Measurements from ENCODE around the gene SNPH.

The SNPH gene

DNA sequence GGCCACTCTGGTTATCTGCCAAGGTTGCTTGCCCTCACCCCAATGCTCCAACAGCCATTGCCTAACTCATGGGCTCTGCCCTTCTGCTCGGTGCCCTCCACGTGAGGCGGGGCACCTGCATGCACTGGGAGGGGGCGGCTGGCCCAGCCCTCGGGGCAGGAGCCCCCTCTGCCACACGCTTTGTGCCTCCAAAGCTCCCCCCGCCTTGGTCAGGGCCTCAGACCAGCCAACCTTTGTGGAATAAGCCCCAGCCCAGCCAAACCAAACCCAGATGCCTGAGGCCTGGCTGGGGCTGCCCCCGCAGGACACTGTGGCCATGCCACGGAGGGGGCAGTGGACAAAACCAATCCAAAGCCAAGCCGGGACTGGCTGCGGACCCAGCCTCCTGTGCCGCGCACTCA lies 41.5 kb downstream of the SNPH start:
- DNase-seq, result no peak

- no peak for DNase-seq
These were observed 42.1 kb downstream of the SNPH start for GRCh38 chr20:1308067-1308701.

DNA sequence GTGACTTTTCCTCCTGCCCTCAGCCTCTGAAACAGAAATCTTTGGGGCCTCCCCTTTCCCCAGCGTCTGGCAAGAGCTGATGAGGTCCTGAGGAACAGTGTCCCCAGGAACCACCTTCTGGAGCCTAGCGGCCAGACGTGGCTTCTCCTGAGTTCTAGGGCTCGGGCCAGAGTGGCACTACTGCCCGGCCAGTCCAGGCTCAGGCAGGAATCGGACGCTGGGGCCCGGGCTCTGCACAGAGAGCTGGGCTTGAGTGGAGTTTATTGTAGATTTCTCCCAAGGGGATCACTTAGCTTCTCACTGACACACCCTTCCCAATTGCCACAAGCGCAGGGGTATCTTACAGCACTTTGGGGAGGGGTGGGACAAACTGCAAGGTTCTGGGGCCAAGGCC lies 42.6 kb downstream of the SNPH start:
- DNase-seq, result no peak

GRCh38 chr20:1309439-1309847 lies 43.3 kb downstream of the SNPH start:
- DNase-seq, result no peak

DNA sequence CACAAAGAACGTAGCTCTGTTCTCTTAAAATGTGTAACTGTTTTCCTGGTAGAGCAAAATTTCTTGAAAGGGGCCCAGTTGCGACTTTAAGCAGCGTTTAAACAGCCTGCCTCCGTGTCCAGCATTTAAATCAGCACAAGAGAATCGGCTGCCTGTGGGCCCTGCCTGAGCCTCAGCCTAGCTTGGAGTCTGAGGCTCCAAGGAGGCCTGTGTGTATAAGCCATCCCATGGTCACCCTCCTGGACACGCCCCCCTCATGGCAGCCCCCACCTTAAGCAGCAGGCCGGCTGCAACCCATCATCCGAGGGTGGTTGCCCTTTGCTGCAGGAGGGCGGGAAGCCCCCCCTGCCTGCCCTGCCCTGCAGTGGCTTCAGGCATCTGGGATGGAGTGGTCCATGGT lies 44.0 kb downstream of the SNPH start:
- DNase-seq, result no peak

- no peak for DNase-seq
These were observed 44.6 kb downstream of the SNPH start for GRCh38 chr20:1310506-1311190.

GRCh38 chr20:1312308-1312707 lies 46.2 kb downstream of the SNPH start:
- no peak for DNase-seq

DNA sequence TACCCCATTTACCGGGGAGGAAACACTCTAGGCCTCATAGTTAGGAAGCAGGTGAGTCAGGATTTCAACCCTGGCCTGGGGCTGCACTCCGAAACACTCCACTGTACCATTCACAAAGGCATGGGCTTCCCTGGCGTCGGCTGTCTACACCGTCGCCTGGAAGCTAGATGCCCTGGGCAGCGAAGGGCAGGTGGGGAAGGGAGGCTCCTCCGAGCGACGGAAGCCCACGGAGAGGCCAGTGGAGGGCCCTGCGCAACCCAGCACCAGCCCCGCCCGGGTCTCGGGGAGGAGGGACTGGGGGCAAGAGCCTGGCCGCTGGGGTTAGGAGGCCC lies 46.8 kb downstream of the SNPH start:
- DNase-seq, result no peak

DNA sequence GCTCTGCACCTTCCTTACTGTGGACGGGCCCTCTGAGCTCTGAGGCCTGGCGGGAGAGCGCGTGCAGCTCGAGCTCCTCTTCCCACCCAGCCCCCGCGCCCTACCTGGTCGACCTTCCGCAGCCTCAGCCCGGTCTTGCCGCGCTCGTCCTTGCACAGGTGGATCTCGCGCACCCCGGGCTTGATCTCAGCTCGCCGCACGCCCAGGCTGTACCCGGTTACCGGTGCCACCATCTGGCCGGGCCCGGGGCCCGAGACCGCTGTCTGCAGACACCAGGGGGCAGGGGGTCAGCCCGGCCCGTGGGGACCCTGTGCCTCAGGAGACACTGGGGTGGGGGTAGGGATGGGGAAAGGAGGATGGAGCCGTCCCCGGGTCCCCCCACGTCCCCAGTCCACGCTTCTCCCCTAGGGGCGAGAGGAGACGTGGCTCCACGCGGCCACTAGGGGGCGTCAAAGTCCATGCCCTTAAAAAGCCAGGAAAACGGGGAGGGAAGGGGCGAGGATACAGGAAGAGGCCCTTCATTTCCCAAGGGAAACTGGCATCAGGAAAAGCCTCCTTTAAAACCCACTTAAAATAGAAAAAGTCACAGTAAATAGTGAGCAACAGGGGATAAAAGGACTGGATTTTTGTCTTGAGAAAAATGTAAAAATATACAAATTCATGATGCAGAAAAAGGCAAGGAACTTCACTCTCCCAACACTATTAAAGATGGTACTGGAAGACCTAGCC lies 47.3 kb downstream of the SNPH start:
- DNase-seq, result no peak

DNA sequence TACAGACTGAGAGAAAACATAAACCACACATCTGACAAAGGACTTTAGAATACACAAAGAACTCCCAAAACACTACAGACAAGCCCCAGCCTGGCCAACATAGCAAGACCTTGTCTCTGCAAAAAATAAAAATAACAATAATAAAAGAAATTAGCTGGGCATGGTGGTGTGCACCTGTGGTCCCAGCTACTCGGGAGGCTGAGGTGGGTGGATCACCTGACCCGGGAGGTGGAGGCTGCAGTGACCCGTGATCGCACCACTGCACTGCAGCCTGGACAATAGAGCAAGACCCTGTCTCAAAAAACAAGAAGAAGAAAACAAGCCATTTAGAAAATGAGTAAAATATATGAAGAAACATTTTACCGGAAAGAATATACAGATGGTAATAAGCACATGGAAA lies 49.7 kb downstream of the SNPH start:
- DNase-seq, result no peak

DNA sequence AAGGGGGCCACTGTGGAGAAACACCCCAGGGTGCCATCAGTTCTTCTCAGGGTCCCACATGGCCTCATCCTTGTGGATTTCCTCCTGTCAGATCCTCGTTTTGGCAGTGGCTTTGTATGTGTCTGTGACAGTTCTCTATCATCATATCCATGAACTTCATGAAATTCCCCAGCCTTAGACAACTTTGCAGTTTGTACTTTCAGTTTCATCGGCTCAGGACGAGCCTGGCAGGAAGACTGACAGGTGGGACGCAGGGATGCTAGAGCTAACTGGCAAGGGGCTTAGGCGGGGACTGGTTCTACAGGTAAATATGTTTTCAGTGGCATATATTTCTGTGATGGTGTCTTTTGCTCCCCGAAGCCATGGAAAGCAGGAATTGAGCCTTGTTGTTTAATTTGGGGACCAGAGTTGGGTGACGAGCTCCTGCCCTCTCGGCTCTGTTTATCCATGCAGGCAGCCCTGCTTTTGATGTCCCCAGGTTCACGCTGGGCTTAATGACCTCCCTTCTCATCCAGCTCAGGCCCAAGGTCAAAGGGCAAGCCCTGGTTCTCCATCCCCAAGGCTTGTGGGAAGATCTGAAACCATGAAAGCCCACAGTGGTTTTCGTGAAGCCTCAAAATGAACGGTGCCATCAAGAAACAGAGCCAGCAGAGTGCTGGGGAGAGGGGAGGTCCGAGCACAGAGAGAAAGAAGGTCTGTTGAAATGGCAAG lies 51.6 kb downstream of the SNPH start:
- DNase-seq, result no peak

DNA sequence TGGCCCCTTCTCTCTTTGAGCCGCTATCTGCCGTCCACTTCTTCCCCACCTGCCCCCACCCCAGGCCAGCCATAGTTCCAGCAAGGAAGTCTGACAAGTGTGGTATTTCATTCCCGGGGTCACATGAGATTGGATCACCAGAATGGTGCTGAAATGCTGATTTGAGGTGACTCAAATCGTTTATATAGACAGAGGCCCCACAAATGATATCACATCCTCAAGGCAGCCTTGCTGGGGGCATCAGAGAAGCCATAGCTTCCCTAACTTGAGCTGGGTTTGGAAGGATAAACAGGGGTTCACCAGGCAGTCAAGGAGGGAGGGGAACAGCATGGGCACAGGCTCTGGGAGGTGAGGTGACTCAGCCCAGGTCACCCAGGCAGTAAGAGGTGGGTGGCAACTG lies 53.0 kb downstream of the SNPH start:
- DNase-seq, result no peak

DNA sequence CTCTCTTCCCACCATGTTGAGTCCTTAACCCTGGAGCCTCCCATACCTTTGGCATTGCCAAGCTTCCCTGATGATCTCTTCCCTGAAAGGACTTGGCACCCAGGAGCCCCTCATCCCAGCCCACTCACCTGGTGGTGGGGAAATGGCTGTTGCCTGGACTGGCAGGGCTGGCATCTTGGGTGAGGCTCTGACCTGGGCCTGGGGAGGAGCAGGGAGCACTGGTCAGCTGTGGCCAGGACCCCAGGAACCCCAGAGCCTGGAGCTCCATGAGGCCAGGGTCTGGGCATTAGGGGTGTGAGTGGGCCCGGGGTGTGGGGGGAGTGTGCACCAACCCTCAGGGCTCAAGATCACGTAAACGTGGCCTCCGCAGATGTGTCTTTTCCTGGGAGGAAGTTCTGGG lies 53.4 kb downstream of the SNPH start:
- no peak for DNase-seq

DNA sequence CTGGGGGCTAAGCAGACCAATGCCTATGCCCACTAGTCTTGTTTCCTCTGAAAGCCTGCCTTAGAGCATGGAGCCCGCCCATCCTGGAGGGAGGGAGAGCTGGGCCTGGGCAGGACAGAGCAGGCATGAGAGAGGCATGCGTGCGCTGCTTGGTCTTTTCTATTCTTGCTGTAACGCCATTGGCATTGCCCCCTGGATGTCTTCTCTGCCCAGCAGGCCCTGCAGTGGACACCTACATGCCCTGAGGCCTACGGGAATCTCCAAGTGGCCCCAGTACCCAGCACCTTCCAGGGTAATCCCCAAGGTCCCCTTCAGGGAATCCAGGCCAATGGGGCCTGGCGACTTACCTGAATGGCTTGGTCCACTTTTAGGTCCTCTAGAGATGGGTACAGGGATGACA lies 53.9 kb downstream of the SNPH start:
- no peak for DNase-seq

GRCh38 chr20:1320902-1321653 lies 55.0 kb downstream of the SNPH start:
- DNase-seq, result no peak

- DNase-seq, result no peak
These were observed 55.5 kb downstream of the SNPH start for GRCh38 chr20:1321654-1321939.

GRCh38 chr20:1322511-1323245 lies 56.6 kb downstream of the SNPH start:
- DNase-seq, result no peak

DNA sequence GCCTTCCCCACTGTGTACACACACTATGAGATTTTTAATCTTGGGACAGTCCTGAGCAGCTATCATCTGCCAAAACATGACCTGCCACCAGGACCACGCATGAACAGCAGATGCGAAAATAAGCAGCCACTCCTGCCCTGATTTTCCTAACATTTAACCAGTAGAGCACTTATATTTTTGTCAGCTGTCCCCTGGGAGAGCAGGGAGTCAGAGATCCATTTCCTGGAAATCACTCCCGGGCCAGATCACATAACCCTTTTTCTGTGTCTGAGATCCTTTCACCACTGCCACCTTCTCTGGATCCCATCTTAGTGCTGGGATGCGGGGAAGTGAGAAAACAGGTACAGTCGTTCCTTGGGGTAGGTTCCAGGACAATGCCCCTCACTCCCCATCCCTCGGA lies 57.2 kb downstream of the SNPH start:
- DNase-seq, result no peak

DNA sequence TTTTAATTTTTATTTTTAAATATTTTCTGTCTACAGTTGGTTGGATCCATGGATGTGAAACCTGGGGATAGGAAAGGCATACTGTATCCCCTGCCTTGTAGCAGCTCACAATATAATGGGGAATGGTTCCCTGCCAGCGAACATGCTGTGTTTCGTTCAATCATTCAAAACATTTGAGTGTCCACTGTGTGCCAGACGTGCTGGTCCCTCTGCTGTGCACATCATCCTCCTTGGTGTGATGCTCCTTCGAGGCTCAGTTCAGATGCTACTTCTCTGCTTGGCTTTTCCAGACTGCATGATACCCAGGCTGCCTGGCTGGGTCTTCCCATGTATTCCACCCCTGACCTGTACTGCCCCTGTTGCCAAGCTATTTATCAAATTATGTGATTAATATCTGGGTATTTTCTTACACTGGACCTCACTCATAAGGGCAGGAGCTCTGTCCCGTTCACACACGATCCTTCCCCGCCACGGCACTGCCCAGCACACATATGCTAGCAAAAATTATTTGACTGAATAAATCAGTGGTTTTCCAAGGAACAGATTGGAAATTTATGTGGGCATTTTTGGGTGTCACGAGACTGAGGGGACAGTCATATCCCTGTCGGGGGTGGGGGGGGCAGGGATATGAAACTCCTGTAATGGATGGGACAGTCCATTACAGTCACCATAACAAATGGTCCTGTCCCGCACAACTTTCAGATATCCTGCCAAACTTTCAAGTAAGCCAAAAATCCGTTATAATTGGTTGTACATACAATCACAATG lies 57.9 kb downstream of the SNPH start:
- DNase-seq, result no peak

- DNase-seq, result peak; percentile 16
These were observed 58.6 kb downstream of the SNPH start for GRCh38 chr20:1324598-1325172.

Measured in KG1 (cell line).